GM08714 (cell line): Measurements from ENCODE around the gene ZNF71.
"Not testable (repeated sequence)": the region's sequence is repeated elsewhere in the genome, so short reads cannot be mapped to it uniquely, and the experiment has no call there.

ENCODE experiments used
- H3K4me3 ChIP-seq: fragments of 200-500 bp; sonication (Bioruptor generic); 2 replicates; pipeline ENCODE4 v1.5.1; 2014; ENCODE audit warnings: mild to moderate bottlenecking, low read length, inconsistent platforms
- ZNF274 ChIP-seq: IDR thresholded peaks from 2 replicates; pipeline ENCODE4 v1.6.1; 2012; ENCODE audit warnings: mild to moderate bottlenecking, low read depth, low read length

Gene ZNF71

GRCh38 chr19:56660381-56661107, 65.4 kb downstream of the ZNF71 start:
- H3K4me3 ChIP-seq = no peak overlapping the region
- no peak for TF ChIP-seq ZNF274

GRCh38 chr19:56661248-56661647, 66.1 kb downstream of the ZNF71 start:
- TF ChIP-seq ZNF274 = no peak

GRCh38 chr19:56663931-56664500, 68.9 kb downstream of the ZNF71 start:
- no peak overlapping the region for H3K4me3 ChIP-seq
- no peak for TF ChIP-seq ZNF274

More at GRCh38 chr19:56661248-56661647, 66.1 kb downstream of the ZNF71 start:
- no peak overlapping the region for H3K4me3 ChIP-seq

GRCh38 chr19:56664511-56664910, 69.4 kb downstream of the ZNF71 start:
- no peak overlapping the region for H3K4me3 ChIP-seq
- TF ChIP-seq ZNF274 = no peak

- no peak for TF ChIP-seq ZNF274
- H3K4me3 ChIP-seq = no peak overlapping the region
These were observed 72.3 kb downstream of the ZNF71 start for GRCh38 chr19:56667311-56667870.

- H3K4me3 ChIP-seq = no peak overlapping the region
- TF ChIP-seq ZNF274 = no peak
These were observed 73.6 kb downstream of the ZNF71 start for GRCh38 chr19:56668676-56669075.

- no peak overlapping the region for H3K4me3 ChIP-seq
- TF ChIP-seq ZNF274 = no peak
These were observed 75.4 kb downstream of the ZNF71 start for GRCh38 chr19:56670401-56670960.

GRCh38 chr19:56670961-56671612, 76.0 kb downstream of the ZNF71 start:
- no peak for TF ChIP-seq ZNF274
- peak overlapping the region; percentile 2; the same call in 1 of the 2 replicates for H3K4me3 ChIP-seq

GRCh38 chr19:56671613-56671994, 76.5 kb downstream of the ZNF71 start, which contains the start of gene ZNF835:
ZNF835 (minus strand) TSS chr19:56671757; CDS start chr19:56665198, 6,559 bp downstream.
- peak within 1 kb of the TSS; percentile 2; the same call in 1 of the 2 replicates for H3K4me3 ChIP-seq
- no peak for TF ChIP-seq ZNF274

- not testable (repeated sequence) for H3K4me3 ChIP-seq
These were observed 77.5 kb downstream of the ZNF71 start for GRCh38 chr19:56672610-56673009.
